ENCODE data around the gene POT1. TPM values are rescaled to one million over a fixed set of nuclear protein-coding genes. Genes with fewer than 3 reads are reported as not detected.

The POT1 gene
- total RNA-seq, 1 experiment from 2014 or later, result 24.1 TPM

DNA sequence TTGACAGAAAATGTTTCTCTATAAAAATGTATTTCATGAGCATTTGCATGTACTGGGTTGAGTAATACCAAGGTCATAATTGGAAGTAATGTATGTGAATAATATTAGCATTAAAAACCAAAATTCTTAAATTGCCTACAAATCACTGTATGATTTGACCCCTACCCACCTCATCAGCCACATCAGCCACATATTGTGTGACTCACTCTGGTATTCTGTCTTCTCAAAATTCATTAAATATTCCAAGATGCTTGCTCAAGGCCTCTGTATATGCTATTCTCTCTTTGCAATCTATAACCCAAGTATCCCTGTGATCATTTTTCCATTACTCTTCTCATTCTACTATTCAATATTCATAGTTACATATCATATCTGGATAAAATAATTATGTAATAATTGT lies 21.4 kb downstream of the POT1 start:
- ChIA-PET POLR2A (no interaction called here), CTCF (no interaction called here)

DNA sequence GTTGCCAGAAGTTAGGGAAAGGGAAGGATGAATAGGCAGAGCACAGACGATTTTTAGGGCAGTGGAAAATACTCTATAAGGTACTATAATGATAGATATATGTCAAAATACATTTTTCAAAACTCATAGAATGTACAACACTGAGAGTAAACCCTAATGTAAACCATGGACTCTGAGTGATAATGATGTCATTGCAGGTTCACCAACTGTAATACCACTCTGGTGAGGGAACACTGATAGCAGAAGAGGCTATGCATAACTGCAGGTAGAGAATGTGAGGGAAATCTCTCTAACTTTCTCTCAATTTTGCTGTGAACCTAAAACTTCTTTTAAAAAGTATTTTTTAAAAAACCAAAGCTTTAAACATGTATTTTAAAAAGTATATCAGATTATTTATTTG lies 22.1 kb downstream of the POT1 start:
- TF ChIP-seq, protein P1, sequence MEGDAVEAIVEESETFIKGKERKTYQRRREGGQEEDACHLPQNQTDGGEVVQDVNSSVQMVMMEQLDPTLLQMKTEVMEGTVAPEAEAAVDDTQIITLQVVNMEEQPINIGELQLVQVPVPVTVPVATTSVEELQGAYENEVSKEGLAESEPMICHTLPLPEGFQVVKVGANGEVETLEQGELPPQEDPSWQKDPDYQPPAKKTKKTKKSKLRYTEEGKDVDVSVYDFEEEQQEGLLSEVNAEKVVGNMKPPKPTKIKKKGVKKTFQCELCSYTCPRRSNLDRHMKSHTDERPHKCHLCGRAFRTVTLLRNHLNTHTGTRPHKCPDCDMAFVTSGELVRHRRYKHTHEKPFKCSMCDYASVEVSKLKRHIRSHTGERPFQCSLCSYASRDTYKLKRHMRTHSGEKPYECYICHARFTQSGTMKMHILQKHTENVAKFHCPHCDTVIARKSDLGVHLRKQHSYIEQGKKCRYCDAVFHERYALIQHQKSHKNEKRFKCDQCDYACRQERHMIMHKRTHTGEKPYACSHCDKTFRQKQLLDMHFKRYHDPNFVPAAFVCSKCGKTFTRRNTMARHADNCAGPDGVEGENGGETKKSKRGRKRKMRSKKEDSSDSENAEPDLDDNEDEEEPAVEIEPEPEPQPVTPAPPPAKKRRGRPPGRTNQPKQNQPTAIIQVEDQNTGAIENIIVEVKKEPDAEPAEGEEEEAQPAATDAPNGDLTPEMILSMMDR (IDR thresholded peaks at IDR 0.05; ENCODE audit: unreplicated experiment), result no peak
- Mint-ChIP-seq H3K27me3 (ENCODE audit: insufficient read depth, unreplicated experiment) (no peaks in the 10 kb centered on the region), H3K36me3 (ENCODE audit: insufficient read depth, unreplicated experiment) (peaks cover 10% of the 10 kb centered on the region), H3K4me3 (ENCODE audit: unreplicated experiment) (no peak overlapping the region), H3K4me1 (ENCODE audit: insufficient read depth, unreplicated experiment) (peaks cover 6% of the 10 kb centered on the region), H3K9me3 (ENCODE audit: unreplicated experiment) (peaks cover 7% of the 10 kb centered on the region), H3K27ac (ENCODE audit: low read depth, unreplicated experiment) (no peak overlapping the region)
- no TSS peak for BruUV-seq (replicated peaks)
- POLR2A ChIA-PET, result no interaction called here
- CTCF ChIA-PET, result interaction anchor here (0.7 kb wide), 1 partner anchor 1900 kb away, joined by 3 read pairs; no protein-coding TSS in a partner anchor
- intact Hi-C loops (cut with micrococcal nuclease), result no loop called here
- no peak for DNase-seq (ENCODE audit: unreplicated experiment)

More for the DNA sequence above, 21.4 kb downstream of the POT1 start:
- Mint-ChIP-seq H3K4me1 (ENCODE audit: insufficient read depth, unreplicated experiment) (peaks cover 4% of the 10 kb centered on the region), H3K9me3 (ENCODE audit: unreplicated experiment) (peaks cover 4% of the 10 kb centered on the region), H3K27ac (ENCODE audit: low read depth, unreplicated experiment) (no peak overlapping the region), H3K4me3 (ENCODE audit: unreplicated experiment) (no peak overlapping the region), H3K36me3 (ENCODE audit: insufficient read depth, unreplicated experiment) (peaks cover 15% of the 10 kb centered on the region), H3K27me3 (ENCODE audit: insufficient read depth, unreplicated experiment) (no peaks in the 10 kb centered on the region)
- no peak for DNase-seq (ENCODE audit: unreplicated experiment)
- TF ChIP-seq, protein P1 (IDR thresholded peaks at IDR 0.05; ENCODE audit: unreplicated experiment), result no peak
- intact Hi-C loops (cut with micrococcal nuclease), result no loop called here
- BruUV-seq (replicated peaks), result no TSS peak

DNA sequence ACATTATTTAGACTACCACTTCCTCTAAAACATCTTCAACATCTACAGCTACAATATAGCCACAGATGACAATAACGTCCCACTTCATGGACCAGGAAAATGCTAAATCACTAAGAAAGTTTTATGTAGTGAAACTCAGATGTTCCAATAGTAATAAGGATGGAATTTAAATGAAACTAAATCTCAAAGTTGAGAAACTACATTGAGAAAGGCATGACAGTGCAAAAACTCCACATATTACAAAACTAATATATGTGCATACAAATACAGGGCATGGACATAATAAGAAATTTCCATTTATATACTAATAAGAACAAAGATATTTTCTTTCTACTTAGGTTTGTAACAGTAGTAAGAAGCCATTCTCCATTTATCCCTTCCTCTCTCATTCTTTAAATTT lies 31.1 kb downstream of the POT1 start:
- CTCF ChIA-PET, result no interaction called here
- no peak for DNase-seq (ENCODE audit: unreplicated experiment)
- H3K9me3 Mint-ChIP-seq (ENCODE audit: unreplicated experiment), result peaks cover 5% of the 10 kb centered on the region
- no TSS peak for BruUV-seq (replicated peaks)
- H3K4me3 Mint-ChIP-seq (ENCODE audit: unreplicated experiment), result no peak overlapping the region
- no peaks in the 10 kb centered on the region for H3K27me3 Mint-ChIP-seq (ENCODE audit: insufficient read depth, unreplicated experiment)
- TF ChIP-seq, protein P1 (IDR thresholded peaks at IDR 0.05; ENCODE audit: unreplicated experiment), result no peak
- intact Hi-C loops (cut with micrococcal nuclease), result no loop called here
- H3K4me1 Mint-ChIP-seq (ENCODE audit: insufficient read depth, unreplicated experiment), result peaks cover 4% of the 10 kb centered on the region
- POLR2A ChIA-PET, result no interaction called here
- no peak overlapping the region for H3K27ac Mint-ChIP-seq (ENCODE audit: low read depth, unreplicated experiment)
- peaks cover 8% of the 10 kb centered on the region for H3K36me3 Mint-ChIP-seq (ENCODE audit: insufficient read depth, unreplicated experiment)

DNA sequence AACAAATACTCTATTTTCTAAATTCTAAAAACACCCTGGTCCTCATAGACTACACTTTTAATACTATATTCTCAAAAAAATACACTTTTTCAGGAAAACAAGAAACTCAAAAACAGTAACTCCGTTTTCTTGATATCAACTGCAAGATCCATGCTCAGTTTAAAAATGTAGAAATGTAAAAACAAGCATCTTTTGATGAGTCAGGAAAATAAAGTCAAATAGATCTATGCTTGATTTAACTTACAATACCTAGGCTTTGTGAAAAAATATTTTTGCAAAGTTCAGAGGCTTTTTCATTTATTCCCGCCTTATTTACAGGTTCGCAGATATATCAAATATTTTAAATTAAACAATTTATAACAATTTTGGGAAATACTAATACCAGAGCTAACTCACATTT lies 33.6 kb downstream of the POT1 start:
- H3K27me3 Mint-ChIP-seq (ENCODE audit: insufficient read depth, unreplicated experiment), result no peaks in the 10 kb centered on the region
- ChIA-PET POLR2A (no interaction called here), CTCF (no interaction called here)
- H3K4me1 Mint-ChIP-seq (ENCODE audit: insufficient read depth, unreplicated experiment), result no peaks in the 10 kb centered on the region
- H3K4me3 Mint-ChIP-seq (ENCODE audit: unreplicated experiment), result no peak overlapping the region
- TF ChIP-seq, protein P1 (IDR thresholded peaks at IDR 0.05; ENCODE audit: unreplicated experiment), result no peak
- no peak for DNase-seq (ENCODE audit: unreplicated experiment)
- BruUV-seq (replicated peaks), result no TSS peak
- H3K36me3 Mint-ChIP-seq (ENCODE audit: insufficient read depth, unreplicated experiment), result peaks cover 20% of the 10 kb centered on the region
- no peaks in the 10 kb centered on the region for H3K9me3 Mint-ChIP-seq (ENCODE audit: unreplicated experiment)
- H3K27ac Mint-ChIP-seq (ENCODE audit: low read depth, unreplicated experiment), result no peak overlapping the region
- intact Hi-C loops (cut with micrococcal nuclease), result no loop called here

All from MCF 10A (cell line).